MM.1S (cell line): Measurements from ENCODE around the gene EXOC4.
A peak's percentile ranks its signal among the peaks of the same experiment; 100 is the strongest.

Experiments used
- DNase-seq: peaks from one replicate; pipeline ENCODE4 v3.0.0-alpha.2; 2015
- H2AFZ ChIP-seq: fragments of 300-600 bp; sonication (generic); 2 replicates; pipeline ENCODE4 v1.6.0; 2016; ENCODE audit warnings: antibody characterized with exemption, low read length
- H3F3A ChIP-seq: fragments of 300-600 bp; sonication (generic); 2 replicates; pipeline ENCODE4 v1.6.1; 2016; ENCODE audit warnings: mild to moderate bottlenecking, antibody characterized with exemption, low read length, moderate library complexity, mixed read lengths; ENCODE audit not compliant: insufficient read depth
- H3K27ac ChIP-seq: fragments of 300-600 bp; sonication (generic); 2 replicates; pipeline ENCODE4 v1.5.1; 2016; ENCODE audit warnings: mild to moderate bottlenecking, low read length
- H3K27me3 ChIP-seq: fragments of 300-600 bp; sonication (generic); replicated peaks from 2 replicates; pipeline ENCODE4 v1.6.0; 2016; ENCODE audit warnings: low read length; ENCODE audit not compliant: insufficient read depth
- H3K36me3 ChIP-seq: fragments of 300-600 bp; sonication (generic); replicated peaks from 2 replicates; pipeline ENCODE4 v1.6.1; 2016; ENCODE audit warnings: mild to moderate bottlenecking, low read length, mixed read lengths; ENCODE audit not compliant: insufficient read depth
- H3K4me1 ChIP-seq: fragments of 300-600 bp; sonication (generic); 2 replicates; pipeline ENCODE4 v1.6.1; 2016; ENCODE audit warnings: low read length, mixed read lengths
- H3K4me2 ChIP-seq: fragments of 300-600 bp; sonication (generic); 2 replicates; pipeline ENCODE4 v1.6.0; 2016; ENCODE audit warnings: low read depth, low read length
- H3K4me3 ChIP-seq: fragments of 300-600 bp; sonication (generic); 2 replicates; pipeline ENCODE4 v1.5.1; 2016; ENCODE audit warnings: low read length, mixed read lengths
- H3K79me2 ChIP-seq: fragments of 300-600 bp; sonication (generic); 2 replicates; pipeline ENCODE4 v1.6.1; 2016; ENCODE audit warnings: mixed run types, low read length, mixed read lengths
- H3K9ac ChIP-seq: fragments of 300-600 bp; sonication (generic); 2 replicates; pipeline ENCODE4 v1.6.1; 2016; ENCODE audit warnings: low read length, mixed read lengths
- H3K9me2 ChIP-seq: fragments of 300-600 bp; sonication (generic); replicated peaks from 2 replicates; pipeline ENCODE4 v1.6.1; 2016; ENCODE audit warnings: mild to moderate bottlenecking, low read length, mixed read lengths; ENCODE audit not compliant: insufficient read depth
- H3K9me3 ChIP-seq: fragments of 300-600 bp; sonication (generic); replicated peaks from 2 replicates; pipeline ENCODE4 v1.6.1; 2016; ENCODE audit warnings: mild to moderate bottlenecking, low read length, mixed read lengths; ENCODE audit not compliant: insufficient read depth
- H4K20me1 ChIP-seq: fragments of 300-600 bp; sonication (generic); 2 replicates; pipeline ENCODE4 v1.6.1; 2016; ENCODE audit warnings: mild to moderate bottlenecking, low read length, moderate library complexity, mixed read lengths; ENCODE audit not compliant: insufficient read depth
- EZH2 ChIP-seq: fragments of 300-600 bp; sonication (generic); optimal IDR thresholded peaks from 2 replicates; pipeline ENCODE3; 2017; ENCODE audit warnings: low read depth, mild to moderate bottlenecking, antibody characterized with exemption, low read length, mixed read lengths
- EZH2phosphoT487 ChIP-seq: fragments of 300-600 bp; sonication (generic); IDR thresholded peaks from 2 replicates; pipeline ENCODE4 v1.6.1; 2018; ENCODE audit warnings: antibody characterized with exemption, low read length
- TF ChIP-seq, protein P1 (sequence below): fragments of 300-600 bp; sonication (generic); IDR thresholded peaks from 2 replicates; pipeline ENCODE4 v1.5.1; 2016; ENCODE audit warnings: antibody characterized with exemption, low read length, mixed read lengths

Gene EXOC4

GRCh38 chr7:133246558-133246957 is 6.3 kb upstream of the EXOC4 start:
- Histone ChIP-seq H3K36me3 (no peaks in the 10 kb centered on the region), H3K9me3 (no peaks in the 10 kb centered on the region), H3K4me1 (no peaks in the 10 kb centered on the region), H2AFZ (no peak overlapping the region), H3K79me2 (no peaks in the 10 kb centered on the region), H3F3A (no peaks in the 10 kb centered on the region), H3K27ac (no peak overlapping the region), H3K27me3 (no peaks in the 10 kb centered on the region), H4K20me1 (no peaks in the 10 kb centered on the region), H3K4me2 (no peak overlapping the region), H3K4me3 (no peak overlapping the region), H3K9ac (no peak overlapping the region), H3K9me2 (no peaks in the 10 kb centered on the region)
- TF ChIP-seq EZH2phosphoT487 (no peak), EZH2 (no peak)
- TF ChIP-seq, protein P1, sequence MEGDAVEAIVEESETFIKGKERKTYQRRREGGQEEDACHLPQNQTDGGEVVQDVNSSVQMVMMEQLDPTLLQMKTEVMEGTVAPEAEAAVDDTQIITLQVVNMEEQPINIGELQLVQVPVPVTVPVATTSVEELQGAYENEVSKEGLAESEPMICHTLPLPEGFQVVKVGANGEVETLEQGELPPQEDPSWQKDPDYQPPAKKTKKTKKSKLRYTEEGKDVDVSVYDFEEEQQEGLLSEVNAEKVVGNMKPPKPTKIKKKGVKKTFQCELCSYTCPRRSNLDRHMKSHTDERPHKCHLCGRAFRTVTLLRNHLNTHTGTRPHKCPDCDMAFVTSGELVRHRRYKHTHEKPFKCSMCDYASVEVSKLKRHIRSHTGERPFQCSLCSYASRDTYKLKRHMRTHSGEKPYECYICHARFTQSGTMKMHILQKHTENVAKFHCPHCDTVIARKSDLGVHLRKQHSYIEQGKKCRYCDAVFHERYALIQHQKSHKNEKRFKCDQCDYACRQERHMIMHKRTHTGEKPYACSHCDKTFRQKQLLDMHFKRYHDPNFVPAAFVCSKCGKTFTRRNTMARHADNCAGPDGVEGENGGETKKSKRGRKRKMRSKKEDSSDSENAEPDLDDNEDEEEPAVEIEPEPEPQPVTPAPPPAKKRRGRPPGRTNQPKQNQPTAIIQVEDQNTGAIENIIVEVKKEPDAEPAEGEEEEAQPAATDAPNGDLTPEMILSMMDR: no peak
- DNase-seq: no peak

GRCh38 chr7:133248901-133249300 is 4.0 kb upstream of the EXOC4 start:
- H3K9ac ChIP-seq: no peak overlapping the region
- no peak overlapping the region for H3K4me3 ChIP-seq
- H4K20me1 ChIP-seq: no peaks in the 10 kb centered on the region
- no peaks in the 10 kb centered on the region for H3K36me3 ChIP-seq
- H3K9me3 ChIP-seq: no peaks in the 10 kb centered on the region
- no peak overlapping the region for H2AFZ ChIP-seq
- no peaks in the 10 kb centered on the region for H3K9me2 ChIP-seq
- H3K79me2 ChIP-seq: peaks cover 10% of the 10 kb centered on the region
- TF ChIP-seq EZH2 (no peak), EZH2phosphoT487 (no peak)
- TF ChIP-seq, protein P1: no peak
- H3K4me1 ChIP-seq: peaks cover 5% of the 10 kb centered on the region; the same call in 1 of the 2 replicates
- H3K27me3 ChIP-seq: no peaks in the 10 kb centered on the region
- H3K4me2 ChIP-seq: no peak overlapping the region
- H3F3A ChIP-seq: peaks cover 6% of the 10 kb centered on the region; the same call in 1 of the 2 replicates
- DNase-seq: no peak
- H3K27ac ChIP-seq: no peak overlapping the region

GRCh38 chr7:133252506-133252857 is 396 bp upstream of the EXOC4 start:
- Histone ChIP-seq H3F3A (peaks cover 6% of the 10 kb centered on the region; the same call in 1 of the 2 replicates), H3K36me3 (peaks cover 4% of the 10 kb centered on the region; the same call in 1 of the 2 replicates), H3K9ac (no peak overlapping the region), H3K27me3 (no peaks in the 10 kb centered on the region), H3K4me1 (peaks cover 14% of the 10 kb centered on the region), H3K9me3 (no peaks in the 10 kb centered on the region), H3K27ac (no peak overlapping the region), H3K9me2 (no peaks in the 10 kb centered on the region), H3K79me2 (peaks cover 46% of the 10 kb centered on the region), H4K20me1 (no peaks in the 10 kb centered on the region), H3K4me3 (peak overlapping the region; percentile 91; the same call in 1 of the 2 replicates), H3K4me2 (peak overlapping the region; percentile 38), H2AFZ (peak overlapping the region; percentile 43)
- no peak for DNase-seq
- TF ChIP-seq, protein P1: no peak
- TF ChIP-seq EZH2phosphoT487 (no peak), EZH2 (no peak)
